ENCODE results near the gene DOCK2.
"Not testable (repeated sequence)": the region's sequence is repeated elsewhere in the genome, so short reads cannot be mapped to it uniquely, and the experiment has no call there.

Gene DOCK2

DNA sequence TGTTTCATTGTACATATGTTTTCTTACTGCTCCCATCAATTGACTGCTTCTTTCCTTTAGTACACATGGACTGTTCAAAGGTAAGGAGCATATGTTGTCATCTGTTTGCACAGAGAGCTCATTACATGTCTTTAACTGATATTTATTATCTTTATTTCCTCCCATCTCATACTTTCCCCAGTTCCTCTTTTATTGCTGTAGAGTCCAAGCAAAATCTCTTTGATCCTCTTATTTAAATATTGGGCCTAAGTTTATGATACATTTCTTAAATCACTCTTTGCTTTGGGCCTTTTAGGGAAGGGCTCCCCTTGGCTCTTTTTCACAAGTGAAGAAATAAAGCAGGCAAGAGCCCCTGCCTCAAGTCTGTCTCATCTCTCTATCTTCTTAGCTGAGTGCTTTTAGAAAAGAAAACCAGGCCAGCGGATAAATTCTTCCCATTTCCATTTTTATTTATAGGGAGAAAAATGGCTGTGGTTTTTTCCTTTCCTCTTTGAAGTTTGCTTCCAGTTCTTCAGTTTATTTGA, 152.4 kb downstream of the DOCK2 start:
- DNase-seq (ENCODE audit: low read depth) = no peak

DNA sequence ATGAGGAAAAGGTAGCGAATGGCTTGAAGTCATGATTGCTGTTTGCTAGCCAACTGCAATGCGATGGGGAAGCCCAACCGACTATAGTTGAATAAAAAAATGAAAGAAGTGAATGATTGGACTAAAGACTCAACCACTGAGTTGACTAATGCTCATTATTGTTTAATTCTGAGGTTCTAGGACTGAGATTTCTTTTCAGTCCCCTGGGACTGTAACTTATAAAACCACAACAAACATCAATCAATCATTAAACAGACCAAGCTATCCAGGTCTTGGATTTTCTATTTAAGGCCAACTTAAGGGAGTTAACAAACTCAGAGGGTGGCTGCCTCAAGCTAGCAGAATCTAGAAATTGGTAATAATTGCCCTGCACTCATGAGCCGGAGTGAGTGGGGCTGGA, 154.2 kb downstream of the DOCK2 start:
- no peak for DNase-seq (ENCODE audit: low read depth)

DNA sequence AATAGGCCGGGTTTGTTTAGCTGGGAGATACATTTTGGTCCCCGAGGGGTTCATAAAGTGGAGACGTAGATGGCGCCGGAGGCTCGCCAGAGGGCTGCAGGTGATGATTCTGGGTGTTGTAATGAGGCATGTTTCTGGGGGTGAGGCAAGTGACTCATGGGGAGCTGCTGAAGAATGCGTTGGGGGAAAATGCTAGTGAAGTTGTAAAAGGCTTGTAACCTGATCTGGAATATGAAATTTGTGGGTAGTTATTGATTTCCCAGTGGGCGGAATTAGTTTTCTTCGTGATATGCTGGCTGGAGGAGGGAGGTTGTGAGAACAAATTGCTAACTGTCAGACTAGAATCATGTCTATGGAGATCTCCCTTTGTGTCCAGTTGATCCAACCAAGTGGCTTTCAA, 158.3 kb downstream of the DOCK2 start:
- no peak for DNase-seq (ENCODE audit: low read depth)

DNA sequence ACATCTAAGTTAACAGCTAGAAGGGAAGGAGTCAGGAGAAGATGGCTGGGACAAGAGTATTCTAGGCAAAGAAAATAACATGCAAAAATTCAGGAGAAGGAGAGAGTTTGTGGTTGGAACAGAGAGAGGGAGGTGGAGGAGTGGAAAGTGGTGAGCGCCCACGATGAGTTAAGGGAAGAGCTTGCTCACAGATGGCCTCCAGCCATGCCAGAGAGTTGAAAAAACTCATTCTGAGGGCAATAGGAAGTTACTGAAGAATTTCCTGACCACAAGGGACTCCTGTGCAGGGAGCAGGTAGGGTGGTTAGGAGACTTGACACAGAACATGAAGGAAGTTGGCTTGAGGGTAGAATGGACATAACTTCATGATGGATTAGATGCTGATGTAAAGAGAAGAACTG, 159.7 kb downstream of the DOCK2 start:
- DNase-seq (ENCODE audit: low read depth) = no peak

DNA sequence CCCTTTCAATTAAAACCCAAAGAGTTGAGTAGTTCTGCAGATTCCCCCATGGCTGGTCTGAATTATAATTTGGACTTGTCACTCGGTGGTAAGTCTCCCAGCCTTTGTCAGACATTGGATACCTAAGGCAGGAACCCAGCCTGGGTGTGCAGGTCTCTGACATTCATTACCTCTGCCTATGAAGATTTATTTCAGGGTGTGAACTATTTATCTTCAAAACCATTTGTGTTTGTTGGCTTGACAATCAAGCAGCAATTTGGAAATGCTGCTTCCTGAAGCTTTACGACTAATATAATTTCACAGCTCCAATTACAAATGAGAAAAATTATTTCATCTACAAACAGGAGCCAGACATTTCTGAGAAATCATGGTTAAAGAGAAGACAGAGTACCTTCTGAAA, 160.5 kb downstream of the DOCK2 start:
- no peak for DNase-seq (ENCODE audit: low read depth)

DNA sequence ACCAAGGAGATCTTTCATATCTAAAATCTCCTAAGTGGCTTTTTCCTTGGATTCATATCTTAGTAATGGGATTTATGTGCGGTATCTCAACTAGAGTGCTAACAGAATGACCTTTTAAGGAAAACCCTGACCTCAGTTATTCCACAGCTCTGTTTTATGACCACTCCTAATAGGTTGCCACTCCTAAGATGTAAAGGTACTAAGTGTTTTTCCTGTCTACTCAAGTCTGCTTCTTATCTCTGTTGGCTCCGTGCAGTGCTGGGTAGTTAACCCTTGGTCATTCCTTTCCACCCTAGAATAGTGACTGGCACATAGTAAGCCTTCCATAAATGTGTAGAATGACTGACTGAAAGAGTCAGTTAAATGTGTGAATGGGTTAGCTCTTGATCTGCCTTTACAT, 161.4 kb downstream of the DOCK2 start:
- DNase-seq (ENCODE audit: low read depth) = no peak

DNA sequence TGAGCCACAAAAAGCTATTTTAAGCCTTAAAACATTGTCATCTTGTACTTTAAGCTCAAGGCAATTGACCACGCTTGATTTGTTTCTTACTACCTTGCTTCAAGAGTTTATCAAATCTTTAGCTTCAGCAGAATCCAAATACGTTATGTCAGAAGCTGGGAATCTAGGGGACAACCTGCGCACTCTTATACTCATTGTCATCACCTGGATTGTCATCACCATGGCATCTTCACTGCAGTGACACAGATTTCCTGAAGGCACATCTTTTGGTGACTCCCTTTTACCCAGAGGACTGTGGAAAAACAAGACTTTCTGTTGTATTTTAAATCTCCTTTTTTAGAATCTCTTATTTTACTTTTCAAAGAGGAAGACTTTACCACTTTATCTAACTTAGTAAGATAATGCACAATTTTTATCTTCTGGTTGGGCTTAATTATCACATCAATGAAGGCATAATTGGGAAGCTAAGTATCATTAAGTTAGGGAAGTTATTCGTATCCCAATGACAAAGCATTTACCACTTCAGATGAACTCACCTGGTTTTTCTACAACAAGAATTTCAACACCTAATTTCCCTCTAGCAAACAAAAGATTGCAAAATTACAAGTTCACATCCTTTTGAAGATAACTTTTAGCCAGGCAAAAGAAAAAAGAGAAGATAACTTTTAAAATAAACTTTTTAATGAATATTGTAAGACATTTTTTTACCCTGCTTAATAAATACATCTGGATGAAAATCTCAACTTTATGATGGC, 162.0 kb downstream of the DOCK2 start:
- DNase-seq (ENCODE audit: low read depth) = no peak

DNA sequence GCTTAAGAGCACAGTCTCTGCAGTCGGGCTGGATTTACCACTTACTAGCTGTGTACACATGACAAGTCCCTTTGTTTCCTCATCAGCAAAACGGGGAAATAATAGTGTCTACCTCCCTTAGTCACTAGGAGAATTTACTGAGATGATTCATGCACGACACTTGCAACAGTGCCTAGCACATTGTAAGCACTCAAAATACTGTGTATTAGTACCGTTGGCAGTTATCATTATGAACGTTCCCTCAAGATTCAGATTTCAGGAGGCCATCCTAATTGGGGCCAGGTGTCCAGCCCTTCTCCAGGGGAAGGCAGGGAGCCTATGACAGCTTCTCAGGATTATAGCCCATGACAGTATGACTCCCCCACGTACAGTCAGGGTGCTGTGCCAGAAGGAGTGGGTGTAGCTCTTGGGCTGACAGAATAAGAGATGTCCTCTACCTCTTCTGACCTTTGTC, 164.3 kb downstream of the DOCK2 start:
- DNase-seq (ENCODE audit: low read depth) = no peak

DNA sequence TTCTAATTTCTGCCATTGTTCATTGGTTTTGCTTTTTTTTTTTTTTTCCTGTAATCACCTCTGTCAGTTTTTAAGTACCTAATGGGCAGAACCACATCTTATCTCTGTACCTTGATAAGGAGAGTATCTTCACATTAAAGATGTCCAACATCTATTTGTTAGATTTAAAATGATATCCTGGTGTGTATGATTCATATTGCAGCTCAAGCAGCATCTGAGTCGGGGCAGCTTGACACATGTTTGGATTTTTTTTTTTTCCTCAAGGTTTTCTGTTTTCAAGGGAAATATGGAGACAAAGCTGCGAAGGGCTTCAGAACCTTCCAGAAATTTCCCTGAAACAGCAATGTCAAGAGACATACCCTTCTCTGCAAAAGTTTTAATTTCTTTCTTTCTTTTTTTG, 164.7 kb downstream of the DOCK2 start:
- DNase-seq (ENCODE audit: low read depth) = no peak

DNA sequence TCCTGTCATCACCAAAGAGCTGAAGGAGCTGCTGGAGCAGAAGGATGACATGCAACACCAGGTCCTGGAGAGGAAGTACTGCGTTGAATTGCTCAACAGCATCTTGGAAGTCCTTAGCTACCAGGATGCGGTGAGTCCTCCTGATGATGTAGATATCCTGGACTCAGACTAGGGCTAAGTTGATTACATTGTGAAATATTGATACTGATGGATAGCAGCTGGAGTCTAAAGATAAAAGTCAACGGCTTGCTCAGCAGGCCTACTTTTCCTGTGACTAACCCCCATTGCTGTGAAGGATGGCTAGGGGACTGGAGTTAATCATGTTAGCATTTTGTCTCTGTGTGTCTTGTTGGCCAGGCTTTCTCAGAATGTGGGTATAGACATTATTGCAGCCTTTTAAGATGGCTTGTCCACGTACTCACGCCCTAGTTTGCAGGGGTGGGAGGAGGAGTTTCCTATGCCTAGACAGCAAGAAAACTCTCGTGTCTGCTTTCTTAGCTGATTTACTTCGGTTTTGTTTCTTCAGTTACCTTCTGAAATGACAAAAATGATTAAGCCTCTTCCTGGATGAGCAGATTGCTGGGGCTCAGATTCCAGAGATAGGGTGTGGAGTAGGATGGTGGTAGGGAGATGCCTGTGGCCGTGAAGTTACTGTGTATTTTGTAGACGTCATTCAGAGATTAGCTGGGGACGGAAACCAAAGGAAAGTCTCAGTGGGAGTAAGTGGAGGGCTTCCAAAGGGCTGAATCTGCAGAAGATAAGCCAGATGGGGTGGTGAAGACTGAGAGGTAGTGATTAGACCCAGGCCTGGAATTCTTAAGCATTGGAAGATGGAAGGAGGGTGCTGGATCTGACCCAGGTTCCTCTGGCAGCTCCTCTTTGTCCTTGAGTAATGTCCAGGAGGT, 166.3 kb downstream of the DOCK2 start:
- DNase-seq (ENCODE audit: low read depth) = no peak

DNA sequence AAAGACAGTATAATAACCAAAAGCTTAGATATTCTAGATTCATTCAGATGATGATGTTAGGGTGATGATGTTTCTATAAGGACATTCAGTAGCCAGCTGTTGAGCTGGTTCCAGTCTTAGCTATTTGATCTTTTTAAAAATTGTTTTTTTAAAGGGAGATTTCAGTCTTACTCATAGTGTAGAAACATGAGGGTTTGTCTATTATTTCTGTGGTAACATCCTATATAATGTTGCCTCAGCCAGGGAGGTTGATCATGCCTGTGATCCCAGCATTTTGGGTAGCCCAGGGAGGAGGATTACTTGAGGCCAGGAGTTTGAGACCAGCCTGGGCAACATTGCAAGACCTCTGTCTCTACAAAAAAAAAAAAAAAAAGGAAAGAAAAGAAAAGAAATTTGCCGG, 167.8 kb downstream of the DOCK2 start:
- DNase-seq (ENCODE audit: low read depth) = no peak

DNA sequence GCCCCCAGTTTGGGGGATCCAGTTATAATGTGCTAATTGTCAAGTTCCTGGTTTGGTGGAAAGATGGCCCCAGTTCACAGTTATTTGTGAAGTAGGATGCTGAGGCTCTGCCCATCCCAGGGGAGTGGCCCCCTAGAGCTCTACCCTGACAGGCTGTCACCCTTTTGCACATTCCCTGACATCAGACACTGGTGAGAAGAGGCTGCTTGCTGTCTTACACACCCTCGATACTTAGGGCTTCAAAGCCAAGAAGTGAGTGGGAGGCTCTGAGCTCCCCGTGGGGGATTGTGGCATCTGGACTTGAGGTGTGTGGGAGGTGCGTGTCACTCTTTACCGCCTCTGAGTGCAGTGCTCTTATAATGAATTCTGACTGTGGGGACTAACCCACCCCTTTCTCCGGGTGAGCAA, 168.5 kb downstream of the DOCK2 start:
- DNase-seq (ENCODE audit: low read depth) = peak; percentile 19

DNA sequence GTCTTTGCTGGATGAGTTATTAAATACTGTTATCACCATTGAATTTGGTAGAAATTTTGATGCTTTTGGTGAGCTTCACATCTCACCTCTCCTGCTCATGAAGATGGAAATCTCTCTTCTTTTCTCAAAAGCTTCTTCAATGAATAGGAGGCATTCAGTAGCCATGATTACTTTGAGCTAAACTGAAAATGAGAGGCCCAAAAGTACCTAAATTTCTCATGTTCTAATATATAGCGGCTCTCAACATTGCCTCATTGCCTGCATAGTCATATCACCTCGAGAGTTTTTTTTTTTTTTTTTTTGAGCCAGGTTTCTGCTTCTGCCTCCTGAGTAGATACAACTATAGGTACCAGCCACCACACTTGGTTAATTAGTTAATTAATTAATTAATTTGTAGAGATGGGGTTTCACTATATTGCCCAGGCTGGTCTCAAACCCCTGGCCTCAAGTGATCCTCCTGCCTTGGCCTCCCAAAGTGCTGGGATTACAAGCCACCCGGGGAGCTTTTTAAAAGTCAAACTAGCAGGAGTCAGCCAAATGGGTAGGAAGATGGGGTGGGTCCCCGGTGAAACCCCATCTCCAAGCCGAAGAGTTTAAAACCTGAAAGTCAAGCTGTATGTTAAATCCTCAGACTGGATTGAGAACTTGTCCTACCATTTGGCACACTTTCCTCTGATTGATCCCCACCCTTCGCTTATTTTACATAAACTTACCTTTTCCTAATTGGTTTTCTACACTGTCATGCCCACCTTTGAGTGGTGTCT, 169.0 kb downstream of the DOCK2 start:
- no peak for DNase-seq (ENCODE audit: low read depth)

DNA sequence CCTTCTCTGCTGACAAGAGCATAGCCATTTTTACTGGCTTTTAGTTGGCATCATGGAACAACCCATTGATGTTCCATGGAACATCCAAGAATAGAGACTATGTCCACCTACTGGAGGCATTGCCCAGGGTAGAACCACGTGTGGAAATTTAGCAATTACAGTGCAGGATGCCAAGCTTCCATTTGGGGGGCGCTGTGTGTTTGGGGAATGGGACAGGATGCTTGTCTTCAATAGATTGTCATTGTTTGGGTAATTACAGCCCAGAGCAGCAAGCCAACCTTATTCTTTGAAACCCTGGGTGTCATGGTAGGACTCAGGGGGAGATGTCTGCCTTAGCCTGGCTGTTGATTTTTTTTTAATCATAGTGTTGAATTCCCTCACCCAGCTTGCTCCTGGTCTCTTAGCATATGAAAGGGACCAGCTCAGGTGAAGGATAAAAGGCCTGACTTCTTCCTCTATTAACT, 171.1 kb downstream of the DOCK2 start:
- no peak for DNase-seq (ENCODE audit: low read depth)

DNA sequence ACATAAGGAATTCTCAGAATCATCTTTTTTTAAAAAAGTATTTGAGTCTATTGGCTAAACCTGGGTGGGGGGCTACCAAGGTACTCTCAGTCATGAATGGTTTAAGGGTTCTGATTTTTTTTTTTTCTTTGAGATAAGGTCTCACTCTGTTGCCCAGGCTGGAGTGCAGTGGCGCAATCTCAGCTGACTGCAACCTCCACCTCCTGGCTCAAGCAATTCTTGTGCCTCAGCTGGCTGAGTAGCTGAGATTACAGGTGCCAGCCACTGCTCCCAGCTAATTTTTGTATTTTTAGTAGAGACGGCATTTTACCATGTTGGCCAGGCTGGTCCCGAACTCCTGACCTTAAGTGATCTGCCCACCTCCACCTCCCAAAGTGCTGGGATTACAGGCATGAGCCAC, 171.8 kb downstream of the DOCK2 start:
- not testable (repeated sequence) for DNase-seq (ENCODE audit: low read depth)

DNA sequence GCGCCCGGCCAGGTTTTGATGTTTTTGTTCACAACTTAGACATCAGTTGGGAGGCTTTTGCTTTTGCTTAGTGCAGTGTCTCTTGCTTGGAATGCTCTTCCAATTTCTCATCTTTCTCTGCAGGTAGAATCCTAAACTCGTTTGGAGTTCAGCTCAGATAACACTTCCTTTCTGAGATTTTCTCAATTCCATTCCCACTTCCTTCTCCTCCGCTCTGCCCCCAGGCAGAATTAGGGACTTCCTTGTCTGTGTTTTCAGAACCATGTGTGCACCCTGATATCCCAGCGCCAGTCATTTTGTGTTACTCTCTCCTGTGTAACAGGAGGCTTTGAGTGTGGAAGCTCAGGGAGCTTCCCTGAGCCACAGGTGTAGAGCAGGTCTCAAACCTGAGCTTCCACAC, 172.2 kb downstream of the DOCK2 start:
- no peak for DNase-seq (ENCODE audit: low read depth)

DNA sequence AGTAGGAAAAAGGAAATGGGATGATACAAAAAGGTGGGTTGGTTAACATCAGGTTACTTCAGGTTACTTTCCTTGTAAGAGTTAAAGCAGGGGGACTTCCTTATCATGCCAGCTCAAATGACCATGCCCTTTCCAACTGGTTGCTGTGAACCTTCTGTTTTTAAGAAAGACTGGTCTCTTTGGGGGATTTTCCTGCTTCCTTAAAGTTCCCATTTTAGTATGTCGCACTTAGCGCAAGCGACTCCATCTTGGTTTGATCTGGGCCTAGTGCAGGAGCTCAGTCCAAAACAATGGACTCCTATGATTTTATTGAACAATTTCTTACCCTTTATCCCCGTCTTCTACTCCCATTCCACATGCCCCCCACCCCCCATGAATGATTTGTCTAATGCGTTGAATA, 173.4 kb downstream of the DOCK2 start:
- no peak for DNase-seq (ENCODE audit: low read depth)

DNA sequence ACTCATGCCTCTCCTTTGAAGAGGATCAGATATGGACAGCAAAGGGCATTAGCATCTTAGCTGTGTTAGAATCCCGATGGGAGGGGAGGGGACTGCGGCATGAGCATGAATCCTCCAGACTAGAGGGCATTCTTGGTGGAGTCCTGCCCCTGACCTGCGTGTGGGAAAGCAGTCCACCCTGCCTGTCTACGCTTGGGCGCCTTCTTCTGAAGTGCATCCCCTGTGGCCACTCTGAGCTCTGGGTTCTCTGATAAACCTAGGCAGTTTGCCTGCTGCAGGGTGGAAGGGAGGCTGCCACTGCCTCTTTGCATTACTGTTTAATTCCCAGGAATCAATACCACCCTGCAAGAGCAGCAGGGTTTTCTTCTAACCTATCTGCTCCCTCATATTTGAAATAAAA, 173.9 kb downstream of the DOCK2 start:
- no peak for DNase-seq (ENCODE audit: low read depth)

DNA sequence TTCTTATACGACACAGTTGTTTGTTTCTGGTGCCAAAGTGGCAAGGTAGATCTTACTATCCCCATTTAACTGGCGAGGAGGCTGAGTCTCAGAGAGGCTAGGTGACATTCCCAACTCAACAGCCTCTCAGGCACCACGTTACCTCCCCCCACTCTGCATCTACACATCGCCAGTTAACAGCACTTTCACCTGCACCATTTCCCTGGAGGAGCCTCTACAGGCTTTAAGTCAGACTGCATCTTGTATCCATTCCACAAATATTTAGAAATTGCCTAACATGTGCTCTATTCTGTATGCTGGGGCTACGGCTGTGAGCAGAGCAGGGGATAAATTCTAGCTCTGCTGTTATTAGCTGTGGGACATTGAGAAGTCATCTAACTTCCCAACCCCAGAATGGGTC, 174.6 kb downstream of the DOCK2 start:
- no peak for DNase-seq (ENCODE audit: low read depth)

DNA sequence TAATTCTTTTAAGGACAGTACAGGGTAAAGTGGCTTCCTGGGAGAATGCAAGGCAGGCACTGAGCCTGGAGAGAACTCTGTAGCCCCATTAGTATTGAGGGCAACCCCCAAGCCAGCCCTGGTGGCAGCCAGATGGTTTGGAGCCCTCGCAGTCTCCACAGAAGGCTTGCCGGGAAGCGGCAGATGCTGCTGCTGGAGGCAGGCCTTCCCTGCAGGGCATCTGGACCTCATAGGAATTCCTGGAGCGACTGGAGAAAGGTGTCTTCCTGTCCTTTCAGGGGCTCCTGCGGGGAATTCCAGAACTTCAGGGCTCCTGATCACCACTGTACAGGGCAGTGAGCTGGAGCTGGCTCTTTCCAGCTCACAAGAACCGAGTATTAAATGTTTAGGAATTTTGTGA, 175.7 kb downstream of the DOCK2 start:
- DNase-seq (ENCODE audit: low read depth) = no peak

DNA sequence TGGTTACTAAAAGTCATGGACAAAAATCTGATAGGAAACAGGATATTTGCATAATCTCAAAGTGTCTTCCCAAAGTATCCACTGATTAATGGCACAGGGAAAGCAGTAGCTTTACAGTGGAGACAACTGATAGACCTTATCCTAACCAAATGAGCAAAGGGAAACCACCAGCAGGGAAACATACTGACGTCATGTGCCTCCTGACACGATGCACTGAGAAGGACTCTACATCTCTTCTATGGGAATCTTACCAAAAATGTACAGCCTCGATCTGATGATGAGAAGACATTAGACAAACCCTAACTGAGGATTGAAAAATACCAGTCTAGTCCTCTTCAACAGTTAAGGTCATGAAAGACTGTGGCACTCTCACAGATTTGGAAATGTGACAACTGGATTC, 177.0 kb downstream of the DOCK2 start:
- DNase-seq (ENCODE audit: low read depth) = no peak

DNA sequence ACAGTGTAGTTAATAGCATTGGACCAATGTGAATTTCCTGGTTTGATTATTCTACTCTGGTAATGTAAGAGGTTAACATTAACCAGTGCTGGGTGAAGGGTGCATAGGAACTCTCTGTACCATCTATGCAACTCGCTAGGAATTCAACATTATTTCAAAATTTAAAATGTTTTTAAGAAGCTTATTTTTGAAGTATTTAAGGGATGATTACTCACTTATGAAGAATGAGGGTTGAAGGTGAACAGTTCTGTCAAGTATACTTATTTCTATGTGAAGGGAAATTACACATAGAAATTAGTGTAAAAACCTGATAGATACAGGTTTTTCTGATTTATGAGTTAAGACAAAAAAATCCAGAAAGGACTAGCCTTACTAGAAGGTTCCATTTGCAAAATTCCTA, 177.4 kb downstream of the DOCK2 start:
- DNase-seq (ENCODE audit: low read depth) = no peak

Measured in activated gamma-delta T cell treated with anti-CD3 and anti-CD28 coated beads, Interleukin-2, amount 50 U/mL, for 16 hours (primary cell).